ENCODE measurements around the gene TNIP3.
"Not testable (repeated sequence)": the region's sequence is repeated elsewhere in the genome, so short reads cannot be mapped to it uniquely, and the experiment has no call there.

Gene TNIP3

GRCh38 chr4:121164291-121164690 lies at the start of gene TNIP3:
TSS of gene TNIP3 (minus strand) at chr4:121164321. CDS start at chr4:121164125, 196 bp downstream.
- Histone ChIP-seq H3K36me3 (ENCODE audit: control insufficient read depth, insufficient read depth, low read length) (no peaks in the 10 kb centered on the region), H3K4me3 (ENCODE audit: low read length) (no peak within 1 kb of the TSS), H3K4me1 (ENCODE audit: control insufficient read depth, insufficient read depth, low read length) (no peaks in the 10 kb centered on the region), H3K27me3 (ENCODE audit: control insufficient read depth, insufficient read depth, low read length) (no peaks in the 10 kb centered on the region), H3K27ac (ENCODE audit: low read depth, low read length) (no peak within 1 kb of the TSS), H3K9ac (ENCODE audit: low read length) (no peak within 1 kb of the TSS)

- H3K4me1 ChIP-seq (ENCODE audit: control insufficient read depth, insufficient read depth, low read length): no peaks in the 10 kb centered on the region
- no peaks in the 10 kb centered on the region for H3K27me3 ChIP-seq (ENCODE audit: control insufficient read depth, insufficient read depth, low read length)
- no peak overlapping the region for H3K27ac ChIP-seq (ENCODE audit: low read depth, low read length)
- H3K36me3 ChIP-seq (ENCODE audit: control insufficient read depth, insufficient read depth, low read length): no peaks in the 10 kb centered on the region
- no peak overlapping the region for H3K4me3 ChIP-seq (ENCODE audit: low read length)
- no peak overlapping the region for H3K9ac ChIP-seq (ENCODE audit: low read length)
Observed at GRCh38 chr4:121212806-121213205, 48.7 kb upstream of the TNIP3 start.

- no peaks in the 10 kb centered on the region for H3K4me1 ChIP-seq (ENCODE audit: control insufficient read depth, insufficient read depth, low read length)
- no peak overlapping the region for H3K4me3 ChIP-seq (ENCODE audit: low read length)
- H3K36me3 ChIP-seq (ENCODE audit: control insufficient read depth, insufficient read depth, low read length): no peaks in the 10 kb centered on the region
- H3K27me3 ChIP-seq (ENCODE audit: control insufficient read depth, insufficient read depth, low read length): no peaks in the 10 kb centered on the region
- no peak overlapping the region for H3K27ac ChIP-seq (ENCODE audit: low read depth, low read length)
- no peak overlapping the region for H3K9ac ChIP-seq (ENCODE audit: low read length)
Observed at GRCh38 chr4:121209171-121209570, 45.0 kb upstream of the TNIP3 start.

GRCh38 chr4:121208244-121209007 lies 44.3 kb upstream of the TNIP3 start:
- Histone ChIP-seq H3K4me3 (ENCODE audit: low read length) (no peak overlapping the region), H3K27ac (ENCODE audit: low read depth, low read length) (no peak overlapping the region), H3K4me1 (ENCODE audit: control insufficient read depth, insufficient read depth, low read length) (no peaks in the 10 kb centered on the region), H3K27me3 (ENCODE audit: control insufficient read depth, insufficient read depth, low read length) (no peaks in the 10 kb centered on the region), H3K9ac (ENCODE audit: low read length) (no peak overlapping the region), H3K36me3 (ENCODE audit: control insufficient read depth, insufficient read depth, low read length) (no peaks in the 10 kb centered on the region)

GRCh38 chr4:121205777-121206176 lies 41.7 kb upstream of the TNIP3 start:
- H3K4me3 ChIP-seq (ENCODE audit: low read length); H3K27ac ChIP-seq (ENCODE audit: low read depth, low read length); H3K36me3 ChIP-seq (ENCODE audit: control insufficient read depth, insufficient read depth, low read length); H3K4me1 ChIP-seq (ENCODE audit: control insufficient read depth, insufficient read depth, low read length); H3K27me3 ChIP-seq (ENCODE audit: control insufficient read depth, insufficient read depth, low read length); H3K9ac ChIP-seq (ENCODE audit: low read length): not testable (repeated sequence)

GRCh38 chr4:121200795-121201472 lies 36.8 kb upstream of the TNIP3 start:
- Histone ChIP-seq H3K27ac (ENCODE audit: low read depth, low read length) (no peak overlapping the region), H3K4me3 (ENCODE audit: low read length) (no peak overlapping the region), H3K27me3 (ENCODE audit: control insufficient read depth, insufficient read depth, low read length) (no peaks in the 10 kb centered on the region), H3K4me1 (ENCODE audit: control insufficient read depth, insufficient read depth, low read length) (no peaks in the 10 kb centered on the region), H3K9ac (ENCODE audit: low read length) (no peak overlapping the region), H3K36me3 (ENCODE audit: control insufficient read depth, insufficient read depth, low read length) (no peaks in the 10 kb centered on the region)

GRCh38 chr4:121199742-121200561 lies 35.8 kb upstream of the TNIP3 start:
- H3K36me3 ChIP-seq (ENCODE audit: control insufficient read depth, insufficient read depth, low read length): no peaks in the 10 kb centered on the region
- no peaks in the 10 kb centered on the region for H3K4me1 ChIP-seq (ENCODE audit: control insufficient read depth, insufficient read depth, low read length)
- H3K4me3 ChIP-seq (ENCODE audit: low read length): no peak overlapping the region
- no peak overlapping the region for H3K9ac ChIP-seq (ENCODE audit: low read length)
- no peak overlapping the region for H3K27ac ChIP-seq (ENCODE audit: low read depth, low read length)
- H3K27me3 ChIP-seq (ENCODE audit: control insufficient read depth, insufficient read depth, low read length): no peaks in the 10 kb centered on the region

GRCh38 chr4:121198251-121198650 lies 34.1 kb upstream of the TNIP3 start:
- no peak overlapping the region for H3K27ac ChIP-seq (ENCODE audit: low read depth, low read length)
- H3K36me3 ChIP-seq (ENCODE audit: control insufficient read depth, insufficient read depth, low read length): no peaks in the 10 kb centered on the region
- H3K27me3 ChIP-seq (ENCODE audit: control insufficient read depth, insufficient read depth, low read length): no peaks in the 10 kb centered on the region
- no peaks in the 10 kb centered on the region for H3K4me1 ChIP-seq (ENCODE audit: control insufficient read depth, insufficient read depth, low read length)
- H3K4me3 ChIP-seq (ENCODE audit: low read length): no peak overlapping the region
- H3K9ac ChIP-seq (ENCODE audit: low read length): no peak overlapping the region

- Histone ChIP-seq H3K4me3 (ENCODE audit: low read length) (no peak overlapping the region), H3K27ac (ENCODE audit: low read depth, low read length) (no peak overlapping the region), H3K27me3 (ENCODE audit: control insufficient read depth, insufficient read depth, low read length) (no peaks in the 10 kb centered on the region), H3K4me1 (ENCODE audit: control insufficient read depth, insufficient read depth, low read length) (no peaks in the 10 kb centered on the region), H3K9ac (ENCODE audit: low read length) (no peak overlapping the region), H3K36me3 (ENCODE audit: control insufficient read depth, insufficient read depth, low read length) (no peaks in the 10 kb centered on the region)
Observed at GRCh38 chr4:121195649-121196048, 31.5 kb upstream of the TNIP3 start.

- H3K4me3 ChIP-seq (ENCODE audit: low read length): no peak overlapping the region
Observed at GRCh38 chr4:121192480-121192879, 28.4 kb upstream of the TNIP3 start.

GRCh38 chr4:121192013-121192412 lies 27.9 kb upstream of the TNIP3 start:
- no peaks in the 10 kb centered on the region for H3K4me1 ChIP-seq (ENCODE audit: control insufficient read depth, insufficient read depth, low read length)
- H3K9ac ChIP-seq (ENCODE audit: low read length): no peak overlapping the region
- H3K27me3 ChIP-seq (ENCODE audit: control insufficient read depth, insufficient read depth, low read length): no peaks in the 10 kb centered on the region
- no peak overlapping the region for H3K4me3 ChIP-seq (ENCODE audit: low read length)
- H3K27ac ChIP-seq (ENCODE audit: low read depth, low read length): no peak overlapping the region
- no peaks in the 10 kb centered on the region for H3K36me3 ChIP-seq (ENCODE audit: control insufficient read depth, insufficient read depth, low read length)

More at GRCh38 chr4:121192480-121192879, 28.4 kb upstream of the TNIP3 start:
- H3K27ac ChIP-seq (ENCODE audit: low read depth, low read length): no peak overlapping the region
- H3K36me3 ChIP-seq (ENCODE audit: control insufficient read depth, insufficient read depth, low read length): no peaks in the 10 kb centered on the region
- no peak overlapping the region for H3K9ac ChIP-seq (ENCODE audit: low read length)
- H3K4me1 ChIP-seq (ENCODE audit: control insufficient read depth, insufficient read depth, low read length): no peaks in the 10 kb centered on the region
- no peaks in the 10 kb centered on the region for H3K27me3 ChIP-seq (ENCODE audit: control insufficient read depth, insufficient read depth, low read length)

GRCh38 chr4:121191361-121191760 lies 27.2 kb upstream of the TNIP3 start:
- H3K27me3 ChIP-seq (ENCODE audit: control insufficient read depth, insufficient read depth, low read length): no peaks in the 10 kb centered on the region
- no peak overlapping the region for H3K4me3 ChIP-seq (ENCODE audit: low read length)
- no peak overlapping the region for H3K9ac ChIP-seq (ENCODE audit: low read length)
- no peaks in the 10 kb centered on the region for H3K4me1 ChIP-seq (ENCODE audit: control insufficient read depth, insufficient read depth, low read length)
- no peak overlapping the region for H3K27ac ChIP-seq (ENCODE audit: low read depth, low read length)
- no peaks in the 10 kb centered on the region for H3K36me3 ChIP-seq (ENCODE audit: control insufficient read depth, insufficient read depth, low read length)

Measured in rectal smooth muscle tissue (tissue), 1 donor.